Measurements from ENCODE around the gene HK3.

Gene HK3

GRCh38 chr5:176877793-176878331, 21.3 kb downstream of the HK3 start:
- H3F3A ChIP-seq (ENCODE audit: insufficient read depth, low read length) = no peaks in the 10 kb centered on the region
- no peaks in the 10 kb centered on the region for H4K20me1 ChIP-seq (ENCODE audit: insufficient read depth, low read length)
- H3K27me3 ChIP-seq (replicated peaks; ENCODE audit: insufficient read depth, low read length) = peaks cover 99% of the 10 kb centered on the region
- no peak overlapping the region for H3K9ac ChIP-seq (ENCODE audit: low read length)
- no peaks in the 10 kb centered on the region for H3K4me1 ChIP-seq (ENCODE audit: low read length)
- H3K4me2 ChIP-seq (ENCODE audit: low read depth, low read length) = no peak overlapping the region
- no peaks in the 10 kb centered on the region for H3K36me3 ChIP-seq (replicated peaks; ENCODE audit: insufficient read depth, low read length)
- TF ChIP-seq EZH2 (optimal IDR thresholded peaks at IDR 0.05; ENCODE audit: low read depth, low read length) = no peak
- TF ChIP-seq CTCF (IDR thresholded peaks at IDR 0.05; ENCODE audit: low read length) = no peak
- TF ChIP-seq EZH2phosphoT487 (IDR thresholded peaks at IDR 0.05; ENCODE audit: low read length) = no peak
- H3K4me3 ChIP-seq (ENCODE audit: low read length) = no peak overlapping the region
- no peaks in the 10 kb centered on the region for H3K79me2 ChIP-seq (ENCODE audit: low read length)
- no peak for DNase-seq
- no peak overlapping the region for H2AFZ ChIP-seq (ENCODE audit: low read length)
- H3K9me2 ChIP-seq (replicated peaks; ENCODE audit: insufficient read depth, low read length) = no peaks in the 10 kb centered on the region
- H3K27ac ChIP-seq (ENCODE audit: low read length) = no peak overlapping the region
- H3K9me3 ChIP-seq (replicated peaks; ENCODE audit: insufficient read depth, low read length) = no peaks in the 10 kb centered on the region

- Histone ChIP-seq H3K36me3 (replicated peaks; ENCODE audit: insufficient read depth, low read length) (no peaks in the 10 kb centered on the region), H2AFZ (ENCODE audit: low read length) (no peak overlapping the region), H3K27ac (ENCODE audit: low read length) (no peak overlapping the region), H3K4me1 (ENCODE audit: low read length) (no peaks in the 10 kb centered on the region), H3F3A (ENCODE audit: insufficient read depth, low read length) (no peaks in the 10 kb centered on the region), H3K9me2 (replicated peaks; ENCODE audit: insufficient read depth, low read length) (no peaks in the 10 kb centered on the region), H3K79me2 (ENCODE audit: low read length) (no peaks in the 10 kb centered on the region), H3K27me3 (replicated peaks; ENCODE audit: insufficient read depth, low read length) (peaks cover 88% of the 10 kb centered on the region), H3K4me2 (ENCODE audit: low read depth, low read length) (no peak overlapping the region), H3K4me3 (ENCODE audit: low read length) (no peak overlapping the region), H4K20me1 (ENCODE audit: insufficient read depth, low read length) (no peaks in the 10 kb centered on the region), H3K9ac (ENCODE audit: low read length) (no peak overlapping the region), H3K9me3 (replicated peaks; ENCODE audit: insufficient read depth, low read length) (no peaks in the 10 kb centered on the region)
- no peak for DNase-seq
- no peak for TF ChIP-seq EZH2phosphoT487 (IDR thresholded peaks at IDR 0.05; ENCODE audit: low read length)
- peak; percentile 31 for TF ChIP-seq EZH2 (optimal IDR thresholded peaks at IDR 0.05; ENCODE audit: low read depth, low read length)
These were observed 22.4 kb downstream of the HK3 start for GRCh38 chr5:176876506-176877431.

- no peaks in the 10 kb centered on the region for H3K36me3 ChIP-seq (replicated peaks; ENCODE audit: insufficient read depth, low read length)
- no peak overlapping the region for H2AFZ ChIP-seq (ENCODE audit: low read length)
- H3K9me2 ChIP-seq (replicated peaks; ENCODE audit: insufficient read depth, low read length) = no peaks in the 10 kb centered on the region
- H3K27ac ChIP-seq (ENCODE audit: low read length) = no peak overlapping the region
- no peaks in the 10 kb centered on the region for H4K20me1 ChIP-seq (ENCODE audit: insufficient read depth, low read length)
- H3K4me3 ChIP-seq (ENCODE audit: low read length) = no peak overlapping the region
- no peaks in the 10 kb centered on the region for H3K79me2 ChIP-seq (ENCODE audit: low read length)
- no peaks in the 10 kb centered on the region for H3K4me1 ChIP-seq (ENCODE audit: low read length)
- H3K27me3 ChIP-seq (replicated peaks; ENCODE audit: insufficient read depth, low read length) = peaks cover 80% of the 10 kb centered on the region
- H3K4me2 ChIP-seq (ENCODE audit: low read depth, low read length) = no peak overlapping the region
- no peak for DNase-seq
- no peak for TF ChIP-seq EZH2phosphoT487 (IDR thresholded peaks at IDR 0.05; ENCODE audit: low read length)
- no peak for TF ChIP-seq EZH2 (optimal IDR thresholded peaks at IDR 0.05; ENCODE audit: low read depth, low read length)
- TF ChIP-seq CTCF (IDR thresholded peaks at IDR 0.05; ENCODE audit: low read length) = no peak
- H3K9me3 ChIP-seq (replicated peaks; ENCODE audit: insufficient read depth, low read length) = no peaks in the 10 kb centered on the region
- H3K9ac ChIP-seq (ENCODE audit: low read length) = no peak overlapping the region
- no peaks in the 10 kb centered on the region for H3F3A ChIP-seq (ENCODE audit: insufficient read depth, low read length)
These were observed 23.2 kb downstream of the HK3 start for GRCh38 chr5:176875783-176876505.

Measured in MM.1S (cell line).